HG03159 (cell line): Measurements from ENCODE around the gene GNG7.
"Not testable (repeated sequence)": the region's sequence is repeated elsewhere in the genome, so short reads cannot be mapped to it uniquely, and the experiment has no call there.

Experiments
- ATAC-seq: cut with Tn5 transposase; IDR thresholded peaks from one replicate; pipeline ENCODE4 v1.9.1; 2021; ENCODE audit warnings: mild to moderate bottlenecking, moderate library complexity; ENCODE audit not compliant: unreplicated experiment

GNG7 gene

DNA sequence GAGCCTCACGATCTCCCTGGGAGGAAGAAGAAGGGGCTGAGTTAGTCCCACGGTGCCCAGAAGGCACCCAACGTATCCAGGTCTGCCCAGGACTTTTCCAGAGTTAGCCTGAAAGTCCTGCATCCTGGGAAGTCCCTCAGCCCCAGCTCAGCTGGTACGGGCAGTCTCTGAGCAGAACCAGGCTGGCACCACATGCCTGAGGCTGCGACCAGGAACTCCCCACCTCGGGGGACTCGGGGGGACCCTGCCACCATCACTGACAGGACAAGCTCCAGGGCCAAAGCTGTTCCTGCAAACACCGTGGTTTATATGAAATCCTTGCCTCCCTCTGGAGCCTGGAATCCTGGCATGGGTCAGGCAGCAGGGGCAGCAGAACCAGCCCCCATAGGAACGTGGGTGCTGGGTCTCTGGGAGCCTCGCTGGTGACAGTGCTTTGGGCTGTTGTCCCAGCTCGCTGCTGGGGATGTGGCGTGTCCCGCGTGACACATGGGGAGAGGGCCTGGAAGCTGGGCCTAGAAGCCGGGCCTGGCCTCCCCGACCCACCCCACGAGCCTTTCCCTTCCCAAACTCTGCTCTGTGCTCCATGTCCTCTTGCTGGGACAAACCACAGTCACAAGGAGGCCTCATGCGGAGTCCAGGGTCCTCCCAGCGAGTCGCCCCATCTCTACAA is 55.5 kb downstream of the GNG7 start:
- ATAC-seq = no peak

DNA sequence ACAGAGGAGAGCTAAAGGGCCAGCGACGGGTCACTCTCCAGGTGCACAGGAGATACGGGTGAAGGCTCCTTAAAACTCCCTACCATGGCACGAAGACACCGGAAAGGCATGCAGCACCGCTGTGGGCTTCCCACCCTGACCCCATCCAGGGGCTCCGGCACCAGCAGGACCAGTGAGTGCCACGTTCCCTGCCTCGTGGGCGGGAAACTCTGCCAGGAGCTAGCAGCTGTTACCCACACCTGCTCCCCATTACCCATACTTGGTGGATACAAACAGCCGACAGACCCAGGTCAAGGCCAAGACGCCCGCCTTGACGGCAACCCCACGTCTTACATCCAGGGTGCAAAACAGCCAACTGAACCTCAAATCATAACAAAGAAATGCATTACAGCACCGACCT is 56.7 kb downstream of the GNG7 start:
- ATAC-seq = no peak

DNA sequence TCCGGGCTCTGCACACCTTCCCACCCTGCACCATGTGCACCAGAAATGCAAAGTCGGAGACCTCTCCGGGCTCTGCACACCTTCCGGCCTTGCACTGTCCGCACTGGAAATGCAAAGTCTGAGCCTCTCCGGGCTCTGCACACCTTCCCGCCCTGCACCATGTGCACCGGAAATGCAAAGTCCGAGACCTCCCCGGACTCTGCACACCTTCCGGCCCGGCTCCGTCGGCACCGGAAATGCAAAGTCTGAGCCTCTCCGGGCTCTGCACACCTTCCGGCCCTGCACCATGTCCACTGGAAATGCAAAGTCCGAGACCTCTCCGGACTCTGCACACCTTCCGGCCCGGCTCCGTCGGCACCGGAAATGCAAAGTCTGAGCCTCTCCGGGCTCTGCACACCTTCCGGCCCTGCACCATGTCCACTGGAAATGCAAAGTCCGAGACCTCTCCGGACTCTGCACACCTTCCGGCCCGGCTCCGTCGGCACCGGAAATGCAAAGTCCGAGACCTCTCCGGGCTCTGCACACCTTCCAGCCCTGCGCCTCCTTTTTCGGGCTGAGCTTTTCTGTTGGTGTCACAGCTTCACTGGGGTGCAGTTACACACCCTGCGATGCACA is 59.3 kb downstream of the GNG7 start:
- ATAC-seq = not testable (repeated sequence)

DNA sequence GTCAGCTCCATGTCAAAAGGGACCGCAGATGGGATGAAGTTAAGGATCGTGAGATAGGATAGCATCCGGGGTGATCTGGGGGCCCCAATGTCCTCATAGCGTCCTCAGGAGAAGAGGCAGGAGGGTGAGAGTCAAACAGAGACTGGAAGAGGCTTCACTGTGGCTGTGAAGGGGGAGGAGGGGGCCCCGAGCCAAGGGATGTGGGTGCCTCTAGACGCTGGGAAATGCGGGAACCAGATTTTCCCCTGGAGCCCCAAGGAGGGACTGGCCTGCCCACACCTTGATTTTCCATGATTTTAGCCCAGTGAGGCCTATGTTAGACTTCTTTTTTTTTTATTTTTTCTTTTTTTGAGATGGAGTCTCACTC is 61.2 kb downstream of the GNG7 start:
- ATAC-seq = no peak

DNA sequence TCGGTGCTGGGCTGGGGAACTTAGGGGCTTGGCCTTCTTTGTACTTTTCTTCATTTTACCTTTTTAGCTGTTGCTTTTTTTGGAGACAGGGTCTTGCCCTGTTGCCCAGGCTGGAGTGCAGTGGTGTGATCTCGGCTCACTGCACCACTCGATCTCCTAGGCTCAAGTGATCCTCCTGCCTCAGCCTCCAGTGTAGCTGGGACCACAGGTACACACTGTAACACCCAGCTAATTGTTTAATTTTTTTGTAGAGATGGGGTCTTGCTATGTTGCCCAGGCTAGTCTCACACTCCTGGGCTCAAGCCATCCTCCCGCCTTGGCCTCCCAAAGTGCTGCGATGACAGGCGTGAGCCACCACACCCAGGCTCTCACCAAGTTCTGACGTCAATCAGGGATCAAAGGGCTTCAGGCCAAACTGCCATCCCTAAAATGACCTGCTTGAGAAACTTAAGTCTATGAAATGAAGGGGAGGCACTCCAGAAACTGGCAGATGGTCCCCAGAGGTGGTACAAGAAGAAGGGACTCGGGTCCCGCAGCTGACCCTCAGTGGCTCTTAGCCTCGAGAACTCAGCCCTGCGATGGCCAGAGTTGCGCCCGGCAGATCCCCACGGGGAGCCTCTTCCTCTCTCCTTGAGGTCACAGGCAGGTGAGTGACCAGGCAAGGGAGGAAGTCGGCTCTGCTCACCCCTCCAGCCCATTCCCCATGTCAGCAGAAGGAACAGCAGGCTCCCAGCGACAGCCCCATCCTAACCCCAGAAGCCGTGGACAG is 61.7 kb downstream of the GNG7 start:
- no peak for ATAC-seq

DNA sequence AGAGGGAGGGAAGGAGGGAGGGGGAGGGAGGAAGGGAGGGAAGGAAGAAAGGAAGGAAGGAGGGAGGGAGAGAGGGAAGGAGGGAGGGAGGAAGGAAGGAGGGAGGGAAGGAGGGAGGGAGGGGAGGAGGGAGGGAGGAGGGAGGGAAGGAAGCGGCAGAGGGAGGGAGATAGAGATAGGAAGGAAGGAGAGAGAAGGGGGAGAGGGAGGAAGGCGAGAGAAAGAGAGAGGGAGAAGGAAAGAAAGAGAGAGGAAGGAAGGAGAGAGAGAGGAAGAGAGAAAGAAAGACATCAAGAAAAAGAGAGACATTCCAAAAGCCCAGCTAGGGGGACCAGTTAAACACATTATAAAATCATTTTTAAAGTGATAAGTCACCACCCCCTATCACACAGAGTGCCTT is 62.5 kb downstream of the GNG7 start:
- no peak for ATAC-seq

DNA sequence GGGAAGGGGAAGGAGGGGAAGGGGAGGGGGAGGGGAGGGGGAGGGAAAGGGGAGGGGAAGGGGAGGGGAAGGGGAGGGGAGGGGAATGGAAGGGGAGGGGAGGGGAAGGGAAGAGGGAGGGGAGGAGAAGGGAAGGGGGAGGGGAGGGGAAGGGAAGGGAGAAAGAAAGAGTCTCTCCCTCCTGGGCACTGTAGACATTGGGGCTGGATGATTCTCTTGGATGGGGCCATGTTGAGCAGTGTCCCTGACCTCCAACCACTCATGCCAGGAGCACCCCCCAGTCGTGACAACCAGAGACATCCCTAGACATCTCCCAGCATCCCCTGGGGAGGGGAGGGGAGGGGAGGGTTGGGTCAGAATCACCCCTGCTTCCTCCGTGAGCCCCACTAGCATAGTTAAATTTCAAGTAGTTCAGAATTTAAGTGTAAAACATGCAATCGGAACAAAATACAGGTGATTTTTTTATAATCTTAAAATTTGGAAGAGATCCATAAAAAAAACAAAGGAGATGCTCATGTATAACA is 64.0 kb downstream of the GNG7 start:
- ATAC-seq = no peak

DNA sequence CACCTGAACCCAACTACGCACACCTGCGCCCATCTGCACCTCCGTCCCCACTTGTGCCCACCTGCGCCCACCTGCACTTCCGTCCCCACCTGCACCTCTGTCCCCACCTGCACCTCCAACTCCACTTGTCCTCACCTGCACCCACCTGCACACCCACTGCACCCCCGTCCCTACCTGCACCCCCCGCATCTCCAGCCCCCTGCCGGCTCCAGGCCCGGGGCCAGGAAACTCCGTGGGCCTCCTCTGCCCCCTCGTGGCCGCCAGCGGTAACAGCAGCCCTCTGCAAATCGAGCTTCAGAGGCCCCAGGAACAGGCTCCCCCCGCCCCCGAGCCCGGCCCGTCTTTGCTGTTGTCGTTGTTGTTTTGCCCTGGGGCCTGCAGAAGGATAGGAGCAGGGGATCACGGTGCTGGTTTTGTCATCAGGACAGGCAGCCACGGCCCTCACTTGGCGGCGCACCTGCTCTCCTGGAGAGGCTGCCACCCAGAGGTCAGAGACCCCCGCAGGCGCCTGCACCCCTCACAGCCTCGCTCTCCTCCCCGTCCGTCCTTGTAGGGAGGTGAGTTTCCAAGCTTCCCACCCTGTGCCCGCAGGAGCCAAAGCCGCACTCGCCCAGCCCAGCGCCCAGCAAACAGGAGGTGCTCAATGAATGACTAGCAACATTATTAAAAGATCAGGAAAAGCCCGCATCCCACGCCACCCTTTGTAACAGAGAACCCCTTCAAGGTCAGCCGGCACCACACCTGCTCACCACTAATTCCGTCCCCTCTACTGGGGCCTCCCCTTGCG is 65.4 kb downstream of the GNG7 start:
- no peak for ATAC-seq

DNA sequence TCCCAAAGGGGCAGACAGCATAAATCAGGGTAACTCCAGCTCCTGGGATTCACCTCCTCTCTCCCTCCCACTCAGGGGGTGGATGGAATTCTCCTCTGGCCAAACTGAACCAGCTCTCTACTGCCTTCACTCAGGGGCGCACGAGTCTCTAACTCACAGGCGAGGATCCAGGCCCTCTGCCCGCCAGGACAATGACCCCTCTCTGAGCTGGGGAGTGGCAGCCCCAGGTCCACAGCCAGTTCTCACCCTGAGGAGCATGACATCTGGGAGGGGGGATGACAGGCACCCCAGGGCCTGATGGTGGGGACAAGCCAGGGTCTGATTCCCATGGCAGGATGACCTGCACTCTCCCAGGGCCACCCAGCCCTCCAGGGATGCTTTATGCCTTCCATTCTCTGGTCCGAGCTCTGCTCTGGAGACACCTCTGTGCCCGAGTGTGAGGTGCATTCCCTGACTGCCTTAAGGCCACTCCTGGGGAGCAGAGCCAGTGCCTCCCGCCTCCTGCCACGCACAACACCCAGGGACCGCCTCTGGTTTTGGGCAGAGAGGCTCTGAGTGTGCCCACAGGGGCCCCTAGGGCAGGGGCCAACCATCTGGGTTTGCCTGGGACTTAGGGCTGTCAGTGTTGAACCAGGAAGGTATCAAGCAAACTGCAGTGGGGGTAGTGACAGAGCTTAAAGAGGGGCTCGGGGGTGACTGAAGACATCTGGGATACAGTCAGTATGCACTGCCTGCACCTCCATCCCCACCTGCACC is 66.2 kb downstream of the GNG7 start:
- ATAC-seq = no peak

DNA sequence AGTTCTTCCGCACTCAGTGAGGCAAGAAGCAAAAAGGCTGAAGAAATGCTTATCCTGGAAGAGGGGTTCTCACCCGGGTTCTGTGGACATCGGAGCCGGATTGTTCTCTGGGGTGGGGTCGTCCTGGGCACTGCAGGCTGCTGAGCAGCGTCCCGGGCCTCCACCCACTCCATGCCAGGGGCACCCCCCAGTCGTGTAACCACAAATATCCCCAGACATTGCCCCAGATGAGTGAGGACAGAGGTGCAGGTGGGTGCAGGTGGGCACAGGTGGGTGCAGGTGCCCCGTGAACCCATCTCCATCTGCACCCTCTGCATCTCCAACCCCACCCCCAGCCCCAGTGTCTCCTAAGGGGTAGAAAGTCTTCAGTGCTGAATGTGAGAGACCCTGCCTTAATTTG is 67.5 kb downstream of the GNG7 start:
- no peak for ATAC-seq

DNA sequence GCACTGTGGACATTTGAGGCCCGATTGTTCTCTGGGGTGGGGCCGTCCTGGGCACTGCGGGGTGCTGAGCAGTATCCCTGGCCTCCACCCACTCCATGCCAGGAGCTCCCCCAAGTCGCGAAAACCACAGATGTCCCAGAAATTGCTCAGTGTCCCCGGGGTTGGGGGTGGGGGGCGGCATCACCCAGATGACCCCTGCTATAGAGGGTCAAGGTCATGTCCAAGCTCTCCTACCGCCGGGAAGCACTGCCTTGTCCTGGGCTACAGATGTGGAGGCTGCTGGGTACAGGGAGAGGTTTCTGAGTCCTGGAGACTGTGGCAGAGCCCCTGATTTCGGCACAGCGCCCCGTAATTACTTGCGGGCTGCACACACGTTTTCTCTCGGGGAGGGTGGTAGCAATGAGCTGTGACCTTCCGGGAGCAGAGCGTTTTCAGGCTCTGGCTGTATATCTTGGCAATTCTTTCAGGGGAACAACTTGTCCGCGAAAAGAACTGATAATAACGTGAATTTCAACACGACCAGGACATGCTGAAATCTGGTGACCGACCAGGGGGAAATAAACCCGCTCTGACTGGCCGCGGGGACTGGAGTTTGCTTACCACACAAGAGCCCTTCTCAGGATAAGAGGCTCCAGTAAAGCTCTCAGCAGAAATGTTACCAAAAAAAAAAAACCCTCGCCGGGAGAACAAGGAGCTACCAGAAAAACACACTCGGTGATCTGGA is 68.1 kb downstream of the GNG7 start:
- ATAC-seq = no peak

DNA sequence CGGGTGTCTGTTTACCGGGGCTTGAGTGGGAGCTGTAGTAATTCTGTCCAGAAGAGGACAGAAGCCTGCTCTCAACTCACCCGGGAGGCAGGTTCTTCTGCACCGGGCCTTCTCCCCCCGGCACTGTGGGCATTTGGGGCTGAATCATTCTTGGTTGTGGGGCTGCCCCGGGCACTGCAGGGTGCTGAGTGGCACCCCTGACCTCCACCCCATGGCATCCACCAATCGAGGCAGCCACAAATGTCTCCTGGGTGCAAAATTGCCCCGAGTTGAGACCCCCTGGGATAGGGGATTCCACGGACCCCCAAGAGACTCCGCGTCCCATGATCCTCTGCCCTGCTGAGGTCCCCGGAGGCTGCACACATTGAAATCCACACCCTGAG is 68.8 kb downstream of the GNG7 start:
- no peak for ATAC-seq

DNA sequence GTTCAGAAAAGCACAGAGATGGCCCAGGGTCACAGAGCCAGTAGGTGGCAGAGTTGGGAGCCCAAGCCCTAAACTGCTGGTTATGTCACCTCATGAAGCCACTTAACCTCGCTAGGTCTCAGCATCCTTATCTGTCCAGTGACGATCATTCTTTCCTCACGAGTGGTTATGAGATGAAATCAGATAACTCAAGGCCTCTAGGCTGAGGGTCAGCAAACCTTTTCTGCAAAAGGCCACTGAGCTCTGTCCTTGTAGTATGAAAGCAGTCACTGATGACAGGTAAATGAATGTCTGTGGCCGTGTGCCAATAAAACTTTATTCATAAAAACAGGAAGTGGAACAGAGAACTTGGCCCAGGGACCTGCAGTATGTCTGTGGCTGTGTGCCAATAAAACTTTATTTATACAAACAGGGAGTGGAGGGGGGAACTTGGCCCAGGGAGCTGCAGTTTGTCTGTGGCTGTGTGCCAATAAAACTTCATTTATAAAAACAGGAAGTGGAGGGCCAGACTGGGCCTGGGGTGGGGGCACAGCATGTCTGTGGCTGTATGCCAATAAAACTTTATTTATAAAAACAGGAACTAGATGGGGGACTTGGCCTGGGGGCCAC is 71.2 kb downstream of the GNG7 start:
- ATAC-seq = no peak

DNA sequence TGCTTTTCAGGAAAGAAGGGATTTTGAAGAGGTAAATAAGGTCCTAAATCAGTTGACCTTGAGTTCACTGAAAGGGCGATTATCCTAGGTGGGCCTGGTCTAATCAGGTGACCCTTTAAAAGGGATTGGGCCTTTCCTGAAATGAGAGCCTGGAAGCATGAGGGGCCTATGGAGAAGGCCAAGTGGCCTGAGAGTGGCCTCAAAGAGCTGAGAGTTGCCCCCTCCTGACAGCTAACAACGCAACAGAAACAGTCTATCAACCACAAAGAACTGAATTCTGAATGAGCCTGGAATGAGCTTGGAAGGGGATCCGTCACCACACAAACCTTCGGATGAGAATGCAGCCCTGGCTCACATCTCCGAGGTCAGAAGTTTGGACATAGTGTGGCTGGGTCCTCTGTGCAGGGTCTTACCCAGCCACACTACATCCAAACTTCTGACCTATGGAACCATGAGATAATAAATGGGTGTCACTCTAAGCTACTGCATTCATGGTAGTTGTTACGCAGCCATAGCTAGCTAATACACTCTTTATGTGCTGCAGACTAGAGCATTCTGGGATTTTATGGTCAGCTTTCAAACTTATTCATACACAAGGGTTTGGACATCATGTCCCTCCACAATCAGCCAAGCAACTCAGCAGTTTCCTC is 72.0 kb downstream of the GNG7 start:
- no peak for ATAC-seq

DNA sequence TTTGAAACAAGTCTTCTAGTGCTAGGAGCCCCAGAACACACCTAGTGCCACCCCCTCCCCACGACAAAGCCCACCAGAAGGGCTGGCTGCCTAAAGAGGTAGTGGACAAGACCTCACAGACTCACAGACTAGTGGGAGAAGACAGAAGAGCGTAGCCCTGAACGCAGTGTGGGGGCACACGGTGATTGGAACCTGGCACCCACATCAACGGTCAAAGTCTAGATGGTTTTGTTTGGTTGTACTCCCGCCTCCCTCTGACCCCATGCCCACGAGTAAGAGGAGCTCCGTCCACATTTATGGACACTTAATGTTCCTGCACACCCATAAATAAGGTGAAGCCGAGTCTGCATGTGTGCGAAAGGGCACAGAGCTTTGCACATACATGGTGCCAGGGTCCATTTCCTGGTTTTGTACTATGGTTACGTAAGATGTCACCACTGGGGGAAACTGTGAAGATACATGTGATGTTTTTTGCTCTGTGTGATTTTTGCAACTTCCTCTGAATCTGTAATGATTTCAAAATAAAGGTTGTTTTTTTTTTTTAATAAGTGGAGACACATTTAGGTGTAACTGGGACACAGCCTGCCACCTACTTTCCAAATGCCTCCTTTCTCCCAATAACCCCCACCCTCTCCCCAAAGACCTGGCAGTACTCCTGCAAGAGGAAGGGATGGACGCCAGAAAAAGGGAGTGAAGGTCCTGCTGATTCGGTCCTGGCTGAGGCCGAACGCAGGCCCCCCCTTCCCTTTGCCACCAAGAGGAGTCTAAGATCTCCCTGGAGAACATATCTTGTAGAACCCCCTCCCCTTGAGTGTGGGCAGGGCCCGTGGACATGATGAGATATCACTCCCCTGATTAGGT is 72.8 kb downstream of the GNG7 start:
- ATAC-seq = no peak

DNA sequence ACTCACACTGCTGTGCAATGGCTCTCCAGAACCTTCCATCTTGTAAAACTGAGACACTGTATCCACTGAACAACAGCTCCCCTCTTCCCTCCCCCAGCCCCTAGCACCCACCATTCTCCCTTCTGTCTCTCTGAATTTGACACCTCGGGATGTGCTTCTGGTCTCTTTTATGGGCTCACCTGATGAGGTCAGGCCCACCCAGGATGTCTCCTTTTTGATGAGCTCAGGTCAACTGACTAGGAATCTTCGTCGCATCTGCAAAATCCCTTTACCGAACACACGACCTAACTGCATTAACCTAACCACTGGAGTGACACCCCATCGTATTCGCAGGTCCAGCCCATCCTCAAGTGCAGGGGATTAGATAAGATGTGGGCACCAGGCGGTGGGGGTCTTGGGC is 73.9 kb downstream of the GNG7 start:
- no peak for ATAC-seq

DNA sequence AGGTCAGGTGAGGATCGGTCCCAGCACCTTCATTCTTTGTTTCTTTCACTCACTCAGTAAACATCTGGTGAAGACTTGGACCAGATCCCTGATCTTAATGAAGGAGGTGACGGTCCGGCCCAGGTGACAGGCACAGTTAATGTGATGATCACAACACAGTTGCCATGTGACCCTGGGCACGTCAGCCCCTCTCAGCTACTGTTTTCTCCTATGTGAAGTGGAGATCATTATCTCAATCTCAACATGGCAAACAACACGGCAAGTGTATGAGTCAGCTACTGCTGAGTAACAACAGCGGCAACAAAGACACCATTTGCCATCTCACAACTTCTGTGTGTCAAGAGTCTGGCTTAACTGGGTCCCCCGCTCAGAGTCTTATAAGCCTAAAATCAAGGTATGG is 74.6 kb downstream of the GNG7 start:
- no peak for ATAC-seq

DNA sequence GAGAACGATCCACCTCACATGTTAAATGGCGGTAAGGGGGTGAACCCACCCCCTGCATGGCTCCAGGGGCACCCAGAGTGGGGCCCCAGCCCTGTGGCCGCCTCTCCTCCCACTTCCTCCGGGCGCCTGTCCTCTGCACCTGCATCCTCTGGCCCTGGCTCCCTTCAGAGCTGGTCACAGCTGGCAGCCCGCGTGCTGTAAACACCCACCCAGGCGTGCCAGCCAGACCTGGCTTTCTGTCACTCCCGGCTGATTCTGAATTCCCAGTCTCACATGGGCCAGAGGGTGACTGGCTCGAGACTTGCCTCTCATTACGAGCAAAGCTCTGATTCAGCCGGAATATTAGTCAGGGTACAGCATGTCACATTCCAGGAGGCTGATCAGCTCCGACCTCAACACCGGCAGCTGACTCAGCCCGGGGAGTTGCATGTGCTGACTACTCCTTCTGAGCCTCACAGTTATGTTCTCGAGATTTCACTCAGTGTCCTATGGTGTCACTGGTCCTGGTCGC is 75.1 kb downstream of the GNG7 start:
- no peak for ATAC-seq
